CD4-positive, alpha-beta T cell treated with Interleukin-6 for 4 hours (primary cell): ENCODE data around the gene HS6ST3.

Source experiments
- DNase-seq: peaks from one replicate; pipeline ENCODE4 v3.0.0-alpha.2; 2020; ENCODE audit warnings: mixed read lengths

Gene HS6ST3

DNA sequence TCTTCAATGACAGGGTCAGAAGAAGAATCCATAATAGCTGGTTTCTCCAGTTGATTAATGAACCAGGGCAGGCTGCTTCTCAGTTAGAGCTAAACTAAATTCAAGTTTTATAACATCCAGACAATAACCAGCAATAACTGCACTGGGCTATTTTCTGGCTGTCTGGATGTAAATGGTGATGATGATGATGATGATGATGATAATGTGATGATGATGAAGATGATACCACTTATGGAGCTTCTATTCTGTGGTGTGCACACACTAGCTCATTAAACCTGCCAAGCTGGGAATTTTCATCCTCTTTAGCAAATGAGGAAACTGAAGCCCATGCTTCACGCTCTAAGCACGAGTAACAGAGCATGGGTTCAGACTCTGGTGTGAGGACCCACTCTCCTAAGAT, 772.2 kb downstream of the HS6ST3 start:
- no peak for DNase-seq

GRCh38 chr13:96862999-96863398, 773.1 kb downstream of the HS6ST3 start:
- no peak for DNase-seq

GRCh38 chr13:96871469-96871868, 781.6 kb downstream of the HS6ST3 start:
- DNase-seq, result no peak

- DNase-seq, result no peak
These were observed 790.5 kb downstream of the HS6ST3 start for GRCh38 chr13:96880419-96880818.
